OCI-M2 (cell line): ENCODE measurements around the gene YJEFN3.

ENCODE experiments used
- DNase-seq: peaks from one replicate; lab custom pipeline; 2025; ENCODE audit not compliant: unreplicated experiment; lab: John Stamatoyannopoulos, UW

Gene YJEFN3

GRCh38 chr19:19537075-19538048, 8.7 kb downstream of the YJEFN3 start:
- DNase-seq, result no peak

- no peak for DNase-seq
Observed at GRCh38 chr19:19538061-19538784, 9.5 kb downstream of the YJEFN3 start, which contains the start of gene CILP2. Gene CILP2, plus strand, starts transcription at chr19:19538265. Its CDS starts 85 bp downstream, at chr19:19538350.

- DNase-seq, result no peak
Observed at GRCh38 chr19:19538785-19539166, 10.1 kb downstream of the YJEFN3 start.

- DNase-seq, result no peak
Observed at GRCh38 chr19:19539698-19540063, 11.0 kb downstream of the YJEFN3 start.

GRCh38 chr19:19540064-19540714, 11.5 kb downstream of the YJEFN3 start:
- DNase-seq, result no peak

DNA sequence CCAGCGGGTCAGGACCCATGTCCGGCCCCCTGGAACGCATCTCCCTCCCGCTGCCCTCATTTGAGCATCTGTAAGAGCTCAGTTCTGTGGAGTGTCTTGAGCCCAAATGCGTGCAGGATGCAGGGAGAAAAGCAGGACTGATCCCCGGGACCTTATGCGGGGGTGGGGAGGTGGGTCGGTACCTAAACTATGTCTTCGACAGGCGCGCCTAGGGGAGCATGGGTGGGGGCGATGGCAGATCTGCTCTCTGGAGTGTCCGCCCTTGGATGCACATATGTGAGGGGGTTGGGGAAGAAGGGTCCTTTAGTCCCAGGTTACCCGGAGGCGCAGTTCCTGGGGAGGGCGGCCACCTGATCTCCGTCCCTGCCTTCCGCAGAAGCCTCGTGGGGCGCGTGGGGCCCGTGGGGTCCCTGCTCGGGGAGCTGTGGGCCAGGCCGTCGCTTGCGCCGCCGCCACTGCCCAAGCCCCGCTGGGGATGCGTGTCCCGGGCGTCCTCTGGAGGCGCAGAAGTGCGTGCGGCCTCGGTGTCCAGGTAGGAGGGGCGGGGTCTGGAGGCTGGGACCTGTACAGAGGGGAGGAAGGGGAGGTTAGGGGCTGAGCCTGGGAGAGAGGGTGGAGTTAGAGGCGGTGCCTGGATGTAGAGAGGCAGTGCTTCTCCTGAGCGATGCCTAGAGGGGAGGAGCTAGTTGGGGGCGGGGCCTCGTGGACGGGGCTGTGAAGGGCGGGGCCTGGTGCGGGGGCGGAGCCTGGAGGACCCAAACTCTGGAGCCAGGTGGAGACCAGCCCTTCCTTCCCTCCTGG, 12.2 kb downstream of the YJEFN3 start:
- DNase-seq, result no peak

GRCh38 chr19:19541616-19542015, 12.9 kb downstream of the YJEFN3 start:
- no peak for DNase-seq

DNA sequence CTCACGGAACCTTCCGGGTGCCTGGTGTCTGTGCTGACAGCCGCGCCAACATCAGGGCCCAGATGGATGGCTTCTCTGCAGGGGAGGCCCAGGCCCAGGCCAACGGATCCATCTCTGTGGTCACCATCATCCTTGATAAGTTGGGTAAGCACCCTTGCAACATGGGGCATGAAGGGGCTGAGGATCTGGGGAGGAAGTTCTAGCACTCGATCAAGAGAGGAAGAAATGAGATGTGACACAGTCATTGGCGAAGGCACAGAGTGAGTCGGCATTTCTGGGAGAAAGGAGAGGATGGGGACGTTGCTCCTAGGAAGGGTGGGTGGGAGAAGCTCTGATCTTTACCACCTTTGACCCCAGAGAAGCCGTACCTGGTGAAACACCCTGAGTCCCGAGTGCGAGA, 13.8 kb downstream of the YJEFN3 start:
- DNase-seq, result no peak

DNA sequence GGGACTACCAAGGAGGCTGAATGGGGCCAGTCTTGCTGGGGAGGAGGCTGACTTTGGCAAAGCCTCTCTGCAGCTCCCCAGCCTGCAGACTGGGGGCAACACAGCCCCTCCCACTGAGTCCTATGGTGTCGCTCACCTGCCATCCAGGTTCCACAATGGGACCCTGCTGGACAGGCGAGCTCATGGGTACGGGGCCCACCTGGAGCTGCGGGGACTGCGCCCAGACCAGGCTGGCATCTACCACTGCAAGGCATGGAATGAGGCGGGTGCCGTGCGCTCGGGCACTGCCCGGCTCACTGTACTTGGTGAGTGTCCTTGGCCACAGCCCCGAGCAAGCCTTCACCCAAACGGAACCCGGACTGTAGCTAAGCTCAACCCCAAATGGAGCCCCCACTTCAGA, 14.4 kb downstream of the YJEFN3 start:
- no peak for DNase-seq

GRCh38 chr19:19543640-19544039, 14.9 kb downstream of the YJEFN3 start:
- DNase-seq, result no peak

DNA sequence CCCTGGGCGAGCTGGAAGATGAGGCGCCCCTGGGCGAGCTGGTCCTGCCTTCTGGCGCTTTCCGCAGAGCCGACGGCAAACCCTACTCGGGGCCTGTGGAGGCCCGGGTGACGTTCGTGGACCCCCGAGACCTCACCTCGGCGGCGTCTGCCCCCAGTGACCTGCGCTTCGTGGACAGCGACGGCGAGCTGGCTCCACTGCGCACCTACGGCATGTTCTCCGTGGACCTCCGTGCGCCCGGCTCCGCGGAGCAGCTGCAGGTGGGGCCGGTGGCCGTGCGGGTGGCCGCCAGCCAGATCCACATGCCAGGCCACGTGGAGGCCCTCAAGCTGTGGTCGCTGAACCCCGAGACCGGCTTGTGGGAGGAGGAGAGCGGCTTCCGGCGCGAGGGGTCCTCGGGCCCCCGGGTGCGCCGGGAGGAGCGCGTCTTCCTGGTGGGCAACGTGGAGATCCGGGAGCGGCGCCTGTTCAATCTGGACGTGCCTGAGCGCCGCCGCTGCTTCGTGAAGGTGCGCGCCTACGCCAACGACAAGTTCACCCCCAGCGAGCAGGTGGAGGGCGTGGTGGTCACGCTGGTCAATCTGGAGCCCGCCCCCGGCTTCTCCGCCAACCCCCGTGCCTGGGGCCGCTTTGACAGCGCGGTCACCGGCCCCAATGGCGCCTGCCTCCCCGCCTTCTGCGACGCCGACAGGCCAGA, 15.7 kb downstream of the YJEFN3 start:
- no peak for DNase-seq

GRCh38 chr19:19544954-19545591, 16.4 kb downstream of the YJEFN3 start:
- DNase-seq, result no peak

GRCh38 chr19:19545707-19546106, 17.0 kb downstream of the YJEFN3 start:
- DNase-seq, result no peak

DNA sequence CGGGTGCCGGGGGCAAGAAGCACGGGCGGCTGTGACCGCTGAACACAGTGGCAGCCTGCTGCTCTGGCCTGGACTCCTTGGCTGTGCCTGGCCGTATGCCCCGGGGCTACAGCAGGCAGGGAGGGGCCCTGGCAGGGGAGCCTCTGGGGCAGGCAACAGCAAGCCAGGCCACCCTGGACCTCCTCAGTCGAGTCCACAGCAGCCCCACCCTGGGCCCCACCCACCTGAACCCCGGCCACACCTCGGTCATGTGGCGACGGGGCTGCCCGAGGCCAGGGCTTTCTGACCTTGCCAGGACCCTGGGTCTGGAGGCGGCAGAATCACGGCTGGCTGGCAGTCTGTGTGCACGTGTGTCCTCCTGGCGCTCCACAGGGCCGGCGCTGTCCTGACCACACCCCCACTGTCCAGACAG, 18.0 kb downstream of the YJEFN3 start:
- DNase-seq, result no peak

DNA sequence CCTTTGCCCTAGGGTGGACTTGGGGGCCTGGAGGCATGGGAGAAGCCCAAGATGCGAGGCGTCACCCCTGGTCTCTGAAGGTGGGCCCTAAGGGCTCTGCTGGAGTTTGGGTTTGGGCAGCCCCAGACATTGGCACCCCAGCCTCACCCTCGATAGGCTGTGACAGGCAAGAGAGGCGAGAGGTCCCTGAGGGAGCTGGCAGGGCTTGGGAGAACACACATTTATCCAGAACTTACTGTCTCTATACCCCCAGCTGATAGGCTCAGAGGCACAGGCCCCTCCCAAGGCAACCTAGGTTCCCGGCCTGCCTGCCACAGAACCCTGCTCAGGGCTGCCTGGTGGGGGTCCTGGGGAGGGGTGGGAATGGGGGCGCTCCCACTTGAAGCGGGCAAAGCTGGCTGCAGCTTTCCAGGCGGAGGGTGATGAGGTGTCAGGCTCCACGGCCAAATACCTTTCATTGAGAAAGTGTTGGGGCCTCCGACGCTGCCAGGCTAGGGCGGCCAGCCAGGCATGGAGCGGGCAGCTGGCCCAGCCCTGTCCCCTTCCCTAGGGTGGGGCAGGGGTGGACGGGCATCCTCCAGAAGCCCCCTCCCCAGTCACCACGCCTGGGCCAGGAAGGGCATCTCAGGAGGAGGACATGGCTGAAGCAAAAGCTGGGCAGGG, 19.1 kb downstream of the YJEFN3 start:
- no peak for DNase-seq

DNA sequence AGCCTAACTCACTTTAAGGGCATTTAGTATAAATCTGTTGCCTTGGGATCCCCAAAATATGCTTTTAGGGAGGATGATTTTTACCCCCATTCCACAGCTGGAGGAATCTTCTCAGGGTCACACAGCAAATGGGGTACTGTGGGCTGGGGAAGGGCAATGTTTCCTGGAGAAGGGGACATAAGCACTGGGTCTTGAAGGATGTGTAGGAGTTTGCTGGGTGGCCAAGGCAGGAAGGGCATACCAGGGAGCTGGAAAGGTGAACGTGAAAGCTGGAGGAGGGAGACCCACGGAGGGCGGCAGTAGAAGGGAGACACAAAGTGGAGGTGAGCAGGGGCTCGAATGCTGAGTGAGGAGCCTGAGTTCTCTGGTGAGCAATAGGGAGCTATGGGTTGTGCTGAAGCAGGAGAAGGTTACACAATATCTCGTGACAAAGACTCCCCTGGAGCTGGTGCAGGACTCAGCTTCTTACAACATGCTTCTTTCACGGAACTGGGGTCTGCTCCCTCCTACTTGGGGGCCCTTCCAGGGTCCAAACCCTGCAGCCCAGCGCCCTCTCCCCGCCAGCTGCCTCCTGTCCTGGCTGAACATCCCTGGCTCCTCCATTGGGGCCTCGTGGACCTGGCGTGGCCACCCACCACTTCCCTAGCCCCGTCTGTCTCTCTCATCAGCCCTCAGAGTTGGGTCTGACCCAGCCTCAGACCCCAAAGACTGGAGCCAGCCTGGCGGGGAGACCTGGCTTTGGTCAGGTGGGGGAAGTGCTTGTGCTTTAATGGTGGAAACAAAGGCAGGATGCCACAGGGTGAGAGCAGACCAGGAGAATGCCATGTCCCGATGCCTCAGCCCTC, 20.4 kb downstream of the YJEFN3 start:
- no peak for DNase-seq

DNA sequence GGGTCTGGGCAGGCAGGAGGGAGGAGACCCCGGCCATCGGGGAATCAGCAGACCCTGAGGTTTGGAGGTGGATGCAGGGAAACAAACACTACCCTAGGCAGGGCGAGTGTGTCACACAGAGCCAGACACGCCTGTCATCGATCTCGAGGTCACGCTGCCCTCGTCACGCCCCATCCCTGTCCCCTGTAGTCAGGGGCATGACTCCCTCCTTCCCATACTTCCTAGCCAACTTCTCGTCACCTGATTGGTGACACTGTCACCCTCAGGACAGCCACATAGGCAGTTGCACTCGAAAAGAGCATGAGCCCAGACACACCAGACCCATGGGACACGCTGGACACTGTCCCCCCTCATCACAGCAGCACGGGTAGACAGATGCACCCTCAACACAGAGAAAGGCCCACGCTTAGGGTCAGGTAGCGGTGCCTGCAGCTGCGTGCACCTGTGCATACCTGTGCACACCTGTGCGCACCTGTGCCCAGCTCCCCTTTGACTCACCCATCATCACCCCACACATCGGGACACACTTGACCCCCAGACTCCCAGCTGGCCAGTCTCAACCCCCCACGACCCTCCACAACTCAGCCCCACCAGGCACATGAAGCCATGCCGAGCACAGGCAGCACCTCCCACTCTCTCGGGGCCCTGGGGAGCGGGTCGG, 21.2 kb downstream of the YJEFN3 start:
- DNase-seq, result no peak

GRCh38 chr19:19550485-19550929, 21.8 kb downstream of the YJEFN3 start:
- no peak for DNase-seq
